ENCODE data around the gene GTPBP8.
A peak's percentile ranks its signal among the peaks of the same experiment; 100 is the strongest.

GRCh38 chr3:112979244-112979832 is 11.4 kb upstream of the GTPBP8 start:
- TF ChIP-seq, protein P1, sequence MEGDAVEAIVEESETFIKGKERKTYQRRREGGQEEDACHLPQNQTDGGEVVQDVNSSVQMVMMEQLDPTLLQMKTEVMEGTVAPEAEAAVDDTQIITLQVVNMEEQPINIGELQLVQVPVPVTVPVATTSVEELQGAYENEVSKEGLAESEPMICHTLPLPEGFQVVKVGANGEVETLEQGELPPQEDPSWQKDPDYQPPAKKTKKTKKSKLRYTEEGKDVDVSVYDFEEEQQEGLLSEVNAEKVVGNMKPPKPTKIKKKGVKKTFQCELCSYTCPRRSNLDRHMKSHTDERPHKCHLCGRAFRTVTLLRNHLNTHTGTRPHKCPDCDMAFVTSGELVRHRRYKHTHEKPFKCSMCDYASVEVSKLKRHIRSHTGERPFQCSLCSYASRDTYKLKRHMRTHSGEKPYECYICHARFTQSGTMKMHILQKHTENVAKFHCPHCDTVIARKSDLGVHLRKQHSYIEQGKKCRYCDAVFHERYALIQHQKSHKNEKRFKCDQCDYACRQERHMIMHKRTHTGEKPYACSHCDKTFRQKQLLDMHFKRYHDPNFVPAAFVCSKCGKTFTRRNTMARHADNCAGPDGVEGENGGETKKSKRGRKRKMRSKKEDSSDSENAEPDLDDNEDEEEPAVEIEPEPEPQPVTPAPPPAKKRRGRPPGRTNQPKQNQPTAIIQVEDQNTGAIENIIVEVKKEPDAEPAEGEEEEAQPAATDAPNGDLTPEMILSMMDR (IDR thresholded peaks at IDR 0.05; ENCODE audit: borderline replicate concordance, extremely low read depth, low read length, poor library complexity, severe bottlenecking) = peak; percentile 71
- no peak for TF ChIP-seq EZH2 (IDR thresholded peaks at IDR 0.05; ENCODE audit: borderline replicate concordance, low read depth, low read length, severe bottlenecking)

Measured in DND-41 (cell line).